Stimulated activated CD8-positive, alpha-beta memory T cell treated with anti-CD3 and anti-CD28 coated beads, Interleukin-4, amount 100 ng/mL, for 48 hours (primary cell): ENCODE data around the gene REX1BD.
A peak's percentile ranks its signal among the peaks of the same experiment; 100 is the strongest.

ENCODE experiments used
- DNase-seq: peaks from one replicate; pipeline ENCODE4 v3.0.0-alpha.2; 2020

Gene REX1BD

GRCh38 chr19:18618236-18618635, 29.6 kb downstream of the REX1BD start:
- DNase-seq, result no peak

DNA sequence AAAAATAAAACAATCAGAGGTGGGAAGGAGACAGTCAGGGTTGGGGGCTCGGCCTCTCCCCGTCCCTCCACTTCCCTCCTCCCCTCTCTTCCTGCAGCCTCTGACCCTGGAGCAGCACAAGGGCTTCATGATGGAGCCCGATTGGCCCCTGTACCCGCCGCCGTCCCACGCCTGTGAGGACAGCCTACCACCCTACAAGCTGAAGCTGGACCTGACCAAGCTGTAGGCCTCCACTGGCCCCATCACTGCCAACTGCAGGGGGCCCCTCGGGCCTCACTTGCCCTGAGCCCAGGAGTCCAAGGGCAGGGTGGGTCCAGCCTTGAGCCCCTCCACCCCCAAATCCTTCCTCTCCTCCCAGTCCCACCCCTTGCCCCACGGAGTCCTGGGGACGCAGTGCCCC, 31.7 kb downstream of the REX1BD start:
- DNase-seq, result no peak

DNA sequence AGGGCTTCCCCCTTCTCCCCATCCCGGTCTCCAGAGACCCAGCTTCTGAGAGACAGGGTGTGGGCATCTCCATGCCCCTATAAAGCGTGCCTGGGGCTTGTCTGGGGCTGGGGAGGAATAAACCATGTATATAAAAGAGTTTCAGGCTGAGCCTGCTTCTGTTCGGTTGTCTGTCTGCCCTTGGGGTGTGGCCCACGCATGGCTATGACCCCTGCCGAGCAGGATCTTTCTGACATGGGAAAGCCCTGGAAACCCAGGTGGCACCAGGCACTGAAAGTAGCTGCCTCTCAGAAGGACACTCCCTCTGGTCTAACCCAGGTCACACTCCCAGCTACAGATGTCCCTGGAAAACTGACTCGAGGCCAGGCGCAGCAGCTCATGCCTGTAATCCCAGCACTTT, 32.3 kb downstream of the REX1BD start:
- DNase-seq, result no peak

DNA sequence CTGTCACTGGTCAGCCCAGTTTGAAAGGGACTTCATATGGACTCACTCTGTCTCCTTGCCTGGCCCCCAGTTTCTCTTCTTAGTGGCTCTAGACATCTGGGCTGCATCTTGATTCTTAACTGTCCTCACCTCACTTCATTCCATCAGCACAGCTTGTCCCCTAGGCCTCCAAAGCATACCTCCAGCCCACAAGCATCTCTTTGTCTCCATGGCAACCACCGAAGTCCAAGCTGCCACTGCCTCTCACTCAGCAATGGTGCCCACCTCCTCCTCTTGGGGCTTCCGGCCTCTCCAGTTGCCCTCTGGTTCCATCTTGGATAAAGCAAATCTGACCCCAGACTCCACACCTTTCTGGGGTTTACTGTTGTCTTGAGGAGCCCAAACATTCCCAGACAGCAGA, 38.3 kb downstream of the REX1BD start:
- no peak for DNase-seq

DNA sequence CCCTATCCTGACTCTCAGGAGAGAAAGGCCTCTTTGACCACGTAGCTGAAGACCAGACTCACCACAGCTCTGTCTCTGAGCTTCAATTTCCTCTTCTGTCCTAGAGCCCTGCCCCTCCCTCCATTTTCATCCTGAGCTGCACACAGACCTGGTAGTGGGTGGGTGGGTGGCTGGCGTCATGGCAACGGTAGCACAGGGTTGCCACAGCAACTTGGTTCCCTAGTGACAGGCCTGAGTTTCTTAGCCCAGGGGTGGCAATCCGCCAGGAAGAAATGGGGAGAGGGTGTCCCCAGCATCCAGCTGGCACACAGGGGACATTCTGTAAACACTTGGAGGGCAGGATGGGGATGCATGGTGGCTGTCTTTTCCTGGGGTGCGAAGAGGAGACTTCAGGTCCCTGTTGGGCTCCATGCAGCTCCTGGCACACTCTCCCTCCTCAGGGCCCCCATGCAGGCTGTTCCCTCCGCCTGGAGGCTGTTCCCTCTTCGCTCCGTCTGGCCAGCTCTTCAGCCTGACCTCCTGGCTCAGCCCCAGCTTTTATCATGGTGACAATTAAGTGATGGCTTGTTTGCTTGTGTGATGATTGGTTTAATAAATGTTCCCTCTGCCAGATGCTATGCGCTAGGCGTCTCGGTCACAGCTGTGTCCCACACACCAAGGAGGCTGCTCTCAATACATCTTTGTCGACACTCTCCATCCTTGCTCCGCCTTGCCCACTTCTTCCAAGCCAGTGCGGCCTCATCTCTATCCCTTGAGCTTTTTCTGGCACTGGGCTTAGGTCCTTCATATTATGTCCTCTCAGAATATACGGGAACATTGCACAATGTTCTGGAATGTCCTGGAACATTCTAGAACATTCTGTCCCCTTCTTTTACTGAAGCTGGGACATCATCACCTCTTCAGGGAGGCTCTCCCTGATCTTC, 40.8 kb downstream of the REX1BD start:
- no peak for DNase-seq

- DNase-seq, result no peak
Measured at GRCh38 chr19:18633321-18633720, 44.7 kb downstream of the REX1BD start.

- no peak for DNase-seq
Measured at GRCh38 chr19:18634612-18635297, 46.2 kb downstream of the REX1BD start.

- DNase-seq, result no peak
Measured at GRCh38 chr19:18635831-18636182, 47.2 kb downstream of the REX1BD start.

GRCh38 chr19:18636183-18636968, 47.8 kb downstream of the REX1BD start:
- DNase-seq, result peak; percentile 100

GRCh38 chr19:18636969-18637629, 48.5 kb downstream of the REX1BD start, which contains the start of gene KLHL26:
Gene KLHL26, plus strand, starts transcription at chr19:18637028. Its CDS starts 27 bp downstream, at chr19:18637055.
- DNase-seq, result no peak

DNA sequence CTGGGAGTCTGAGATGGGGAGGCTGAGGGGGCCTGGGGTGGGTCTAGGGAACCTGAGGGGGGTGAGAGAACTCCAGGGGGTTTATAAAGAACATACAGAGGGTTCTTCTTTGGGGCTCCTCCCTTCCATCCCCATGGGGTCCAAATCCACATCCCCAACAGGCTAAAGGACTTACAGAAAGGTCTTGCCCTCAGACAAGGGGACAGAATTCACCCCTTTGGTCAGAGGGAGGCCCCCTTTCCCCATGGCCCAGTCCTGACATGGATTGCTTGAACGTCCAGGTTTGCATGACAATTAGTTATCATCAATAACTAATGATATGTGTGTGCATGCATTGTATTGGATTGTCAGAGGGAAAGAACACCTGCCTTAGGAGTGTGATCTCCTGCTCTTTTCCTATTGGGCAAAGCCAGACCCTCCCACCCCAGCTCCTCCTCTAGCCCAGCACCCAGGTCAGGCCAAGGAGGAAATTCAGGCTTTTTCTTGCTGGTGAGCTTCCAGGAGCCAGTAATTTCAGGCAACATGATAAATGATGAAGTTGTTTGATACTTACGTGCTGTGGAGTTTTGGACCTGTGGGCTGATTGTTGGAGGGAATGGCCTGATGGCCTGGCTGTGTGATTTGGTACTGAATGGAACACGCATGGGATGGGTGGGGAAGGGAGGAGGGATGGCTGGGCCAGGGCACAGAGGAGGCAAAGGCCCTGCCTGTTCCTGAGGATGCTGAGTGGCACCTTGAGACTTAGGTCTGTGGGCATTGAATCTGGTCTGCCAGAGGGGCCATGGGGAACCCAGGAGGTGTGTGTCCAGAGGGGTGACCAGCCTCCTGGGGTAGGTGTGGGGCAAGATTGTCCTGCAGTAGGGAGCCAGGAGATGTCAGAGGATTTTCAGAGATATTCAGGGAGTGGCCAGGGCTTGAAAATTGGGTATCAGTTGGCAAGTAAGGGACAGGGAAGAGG, 49.4 kb downstream of the REX1BD start:
- DNase-seq, result no peak

GRCh38 chr19:18639706-18640243, 51.2 kb downstream of the REX1BD start:
- DNase-seq, result no peak
